ENCODE data around the gene FBXL19. TPM values are rescaled to one million over a fixed set of nuclear protein-coding genes. Genes with fewer than 3 reads are reported as not detected.
A peak's percentile ranks its signal among the peaks of the same experiment; 100 is the strongest.

The FBXL19 gene
- total and polyA plus RNA-seq, 9 of the 15 experiments (the other 6 are each of a cell fraction or from before 2014, with no cell fraction given) = 0.13 to 48.0 (median 13.5) TPM; not detected in 1

DNA sequence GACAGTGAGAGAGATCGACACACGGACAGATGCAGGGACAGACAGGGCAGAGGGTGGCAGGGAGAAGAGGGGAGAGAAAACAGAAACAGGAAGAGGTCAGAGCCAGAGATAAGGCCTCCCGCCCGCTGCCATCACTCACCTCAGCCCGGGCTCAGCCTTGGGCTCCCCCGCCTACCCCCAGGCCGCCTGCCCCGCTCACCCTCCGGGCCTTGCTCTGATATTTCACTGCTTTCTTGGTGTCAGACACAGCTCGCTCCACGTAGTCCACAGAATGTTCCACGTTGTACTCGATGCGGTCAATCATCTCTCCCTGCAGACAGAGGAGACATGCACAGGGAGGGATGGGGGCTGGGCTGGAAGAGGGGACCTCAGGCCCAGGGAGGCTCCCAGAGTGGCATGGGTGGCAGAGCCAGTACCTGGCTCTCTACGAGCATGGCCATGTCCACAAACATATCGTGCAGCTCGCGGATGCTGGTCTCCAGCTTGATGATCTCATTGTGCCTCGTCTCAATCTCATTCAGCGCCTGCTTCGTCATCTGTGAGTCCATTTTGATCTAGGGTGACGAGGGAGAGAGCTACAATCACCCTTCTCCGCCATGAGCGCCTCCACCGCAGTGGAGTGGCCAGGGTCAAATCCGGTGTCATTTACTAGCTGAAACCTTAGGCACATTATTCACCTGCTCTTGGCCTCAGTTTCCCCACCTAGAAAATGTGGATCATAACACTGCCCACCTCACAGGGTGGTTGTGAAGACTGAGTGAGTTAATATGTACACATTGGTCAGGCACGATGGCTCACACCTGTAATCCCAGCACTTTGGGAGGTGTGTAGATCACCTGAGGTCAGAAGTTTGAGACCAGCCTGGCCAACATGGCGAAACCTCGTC is 69.8 kb downstream of the FBXL19 start (continued):
- no peak for TF ChIP-seq MCM5 (IDR thresholded peaks at IDR 0.05; ENCODE audit: low read depth)
- 0 out of 2 replicates have a peak, but pooled peaks have one; percentile 42 for TF ChIP-seq ZEB2 (IDR thresholded peaks at IDR 0.05)
- TF ChIP-seq, protein P1, sequence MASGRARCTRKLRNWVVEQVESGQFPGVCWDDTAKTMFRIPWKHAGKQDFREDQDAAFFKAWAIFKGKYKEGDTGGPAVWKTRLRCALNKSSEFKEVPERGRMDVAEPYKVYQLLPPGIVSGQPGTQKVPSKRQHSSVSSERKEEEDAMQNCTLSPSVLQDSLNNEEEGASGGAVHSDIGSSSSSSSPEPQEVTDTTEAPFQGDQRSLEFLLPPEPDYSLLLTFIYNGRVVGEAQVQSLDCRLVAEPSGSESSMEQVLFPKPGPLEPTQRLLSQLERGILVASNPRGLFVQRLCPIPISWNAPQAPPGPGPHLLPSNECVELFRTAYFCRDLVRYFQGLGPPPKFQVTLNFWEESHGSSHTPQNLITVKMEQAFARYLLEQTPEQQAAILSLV (tag; IDR thresholded peaks at IDR 0.05) = peak; percentile 21
- 0 out of 2 replicates have a peak, but pooled peaks have one; percentile 33 for TF ChIP-seq BCOR (IDR thresholded peaks at IDR 0.05)
- TF ChIP-seq, protein P2, sequence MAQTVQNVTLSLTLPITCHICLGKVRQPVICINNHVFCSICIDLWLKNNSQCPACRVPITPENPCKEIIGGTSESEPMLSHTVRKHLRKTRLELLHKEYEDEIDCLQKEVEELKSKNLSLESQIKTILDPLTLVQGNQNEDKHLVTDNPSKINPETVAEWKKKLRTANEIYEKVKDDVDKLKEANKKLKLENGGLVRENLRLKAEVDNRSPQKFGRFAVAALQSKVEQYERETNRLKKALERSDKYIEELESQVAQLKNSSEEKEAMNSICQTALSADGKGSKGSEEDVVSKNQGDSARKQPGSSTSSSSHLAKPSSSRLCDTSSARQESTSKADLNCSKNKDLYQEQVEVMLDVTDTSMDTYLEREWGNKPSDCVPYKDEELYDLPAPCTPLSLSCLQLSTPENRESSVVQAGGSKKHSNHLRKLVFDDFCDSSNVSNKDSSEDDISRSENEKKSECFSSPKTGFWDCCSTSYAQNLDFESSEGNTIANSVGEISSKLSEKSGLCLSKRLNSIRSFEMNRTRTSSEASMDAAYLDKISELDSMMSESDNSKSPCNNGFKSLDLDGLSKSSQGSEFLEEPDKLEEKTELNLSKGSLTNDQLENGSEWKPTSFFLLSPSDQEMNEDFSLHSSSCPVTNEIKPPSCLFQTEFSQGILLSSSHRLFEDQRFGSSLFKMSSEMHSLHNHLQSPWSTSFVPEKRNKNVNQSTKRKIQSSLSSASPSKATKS (CRISPR knock-in tag; IDR thresholded peaks at IDR 0.05) = no peak
- 0 out of 2 replicates have a peak, but pooled peaks have one; percentile 3 for TF ChIP-seq ELF2 (CRISPR knock-in tag; IDR thresholded peaks at IDR 0.05)
- TF ChIP-seq MECOM (CRISPR knock-in tag; IDR thresholded peaks at IDR 0.05) = no peak
- TF ChIP-seq GTF2E2 (tag; IDR thresholded peaks at IDR 0.05) = no peak
- TF ChIP-seq ATF1 (CRISPR knock-in tag; IDR thresholded peaks at IDR 0.05) = no peak
- peak; percentile 43 for TF ChIP-seq ATF1 (tag; IDR thresholded peaks at IDR 0.05)
- peak; percentile 41; the same call in 1 of the 2 replicates for TF ChIP-seq BCL6 (CRISPR knock-in tag; IDR thresholded peaks at IDR 0.05)
- peak; percentile 59 for TF ChIP-seq SMAD4 (CRISPR knock-in tag; conservative IDR thresholded peaks at IDR 0.05)
- TF ChIP-seq GATAD2A (IDR thresholded peaks at IDR 0.05) = 0 out of 2 replicates have a peak, but pooled peaks have one; percentile 4
- TF ChIP-seq, protein P3, sequence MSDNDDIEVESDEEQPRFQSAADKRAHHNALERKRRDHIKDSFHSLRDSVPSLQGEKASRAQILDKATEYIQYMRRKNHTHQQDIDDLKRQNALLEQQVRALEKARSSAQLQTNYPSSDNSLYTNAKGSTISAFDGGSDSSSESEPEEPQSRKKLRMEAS (CRISPR knock-in tag; IDR thresholded peaks at IDR 0.05) = peak; percentile 59
- TF ChIP-seq HDAC8 (tag; IDR thresholded peaks at IDR 0.05) = peak; percentile 72; the same call in 1 of the 2 replicates
- peak; percentile 60 for TF ChIP-seq GABPA (tag; conservative IDR thresholded peaks at IDR 0.05; ENCODE audit: low read depth)
- TF ChIP-seq NR2C2 (CRISPR knock-in tag; IDR thresholded peaks at IDR 0.05) = no peak
- peak; percentile 28; the same call in 1 of the 2 replicates for TF ChIP-seq NR2C2 (tag; IDR thresholded peaks at IDR 0.05)
- peak; percentile 19 for TF ChIP-seq PHF20 (IDR thresholded peaks at IDR 0.05; ENCODE audit: partially characterized antibody)
- peak; percentile 34; the same call in 1 of the 2 replicates for TF ChIP-seq HSF4 (CRISPR knock-in tag; IDR thresholded peaks at IDR 0.05; ENCODE audit: borderline replicate concordance)
- TF ChIP-seq, protein P4, sequence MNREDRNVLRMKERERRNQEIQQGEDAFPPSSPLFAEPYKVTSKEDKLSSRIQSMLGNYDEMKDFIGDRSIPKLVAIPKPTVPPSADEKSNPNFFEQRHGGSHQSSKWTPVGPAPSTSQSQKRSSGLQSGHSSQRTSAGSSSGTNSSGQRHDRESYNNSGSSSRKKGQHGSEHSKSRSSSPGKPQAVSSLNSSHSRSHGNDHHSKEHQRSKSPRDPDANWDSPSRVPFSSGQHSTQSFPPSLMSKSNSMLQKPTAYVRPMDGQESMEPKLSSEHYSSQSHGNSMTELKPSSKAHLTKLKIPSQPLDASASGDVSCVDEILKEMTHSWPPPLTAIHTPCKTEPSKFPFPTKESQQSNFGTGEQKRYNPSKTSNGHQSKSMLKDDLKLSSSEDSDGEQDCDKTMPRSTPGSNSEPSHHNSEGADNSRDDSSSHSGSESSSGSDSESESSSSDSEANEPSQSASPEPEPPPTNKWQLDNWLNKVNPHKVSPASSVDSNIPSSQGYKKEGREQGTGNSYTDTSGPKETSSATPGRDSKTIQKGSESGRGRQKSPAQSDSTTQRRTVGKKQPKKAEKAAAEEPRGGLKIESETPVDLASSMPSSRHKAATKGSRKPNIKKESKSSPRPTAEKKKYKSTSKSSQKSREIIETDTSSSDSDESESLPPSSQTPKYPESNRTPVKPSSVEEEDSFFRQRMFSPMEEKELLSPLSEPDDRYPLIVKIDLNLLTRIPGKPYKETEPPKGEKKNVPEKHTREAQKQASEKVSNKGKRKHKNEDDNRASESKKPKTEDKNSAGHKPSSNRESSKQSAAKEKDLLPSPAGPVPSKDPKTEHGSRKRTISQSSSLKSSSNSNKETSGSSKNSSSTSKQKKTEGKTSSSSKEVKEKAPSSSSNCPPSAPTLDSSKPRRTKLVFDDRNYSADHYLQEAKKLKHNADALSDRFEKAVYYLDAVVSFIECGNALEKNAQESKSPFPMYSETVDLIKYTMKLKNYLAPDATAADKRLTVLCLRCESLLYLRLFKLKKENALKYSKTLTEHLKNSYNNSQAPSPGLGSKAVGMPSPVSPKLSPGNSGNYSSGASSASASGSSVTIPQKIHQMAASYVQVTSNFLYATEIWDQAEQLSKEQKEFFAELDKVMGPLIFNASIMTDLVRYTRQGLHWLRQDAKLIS (CRISPR knock-in tag; IDR thresholded peaks at IDR 0.05) = no peak
- TF ChIP-seq HDAC1 (IDR thresholded peaks at IDR 0.05) = peak in 1 of 2 experiments; percentile 45; a peak in 2 of 4 replicates
- no peak for TF ChIP-seq TBL1XR1 (IDR thresholded peaks at IDR 0.05; ENCODE audit: low read length in 2 of 2)

Measured in K562 (cell line).